ENCODE data around the gene TSC22D1. TPM values are rescaled to one million over a fixed set of nuclear protein-coding genes. Genes with fewer than 3 reads are reported as not detected.
A peak's percentile ranks its signal among the peaks of the same experiment; 100 is the strongest.
"Not testable (repeated sequence)": the region's sequence is repeated elsewhere in the genome, so short reads cannot be mapped to it uniquely, and the experiment has no call there.

The TSC22D1 gene
- polyA plus RNA-seq, 3 donors = 202 to 230 (median 217) TPM

DNA sequence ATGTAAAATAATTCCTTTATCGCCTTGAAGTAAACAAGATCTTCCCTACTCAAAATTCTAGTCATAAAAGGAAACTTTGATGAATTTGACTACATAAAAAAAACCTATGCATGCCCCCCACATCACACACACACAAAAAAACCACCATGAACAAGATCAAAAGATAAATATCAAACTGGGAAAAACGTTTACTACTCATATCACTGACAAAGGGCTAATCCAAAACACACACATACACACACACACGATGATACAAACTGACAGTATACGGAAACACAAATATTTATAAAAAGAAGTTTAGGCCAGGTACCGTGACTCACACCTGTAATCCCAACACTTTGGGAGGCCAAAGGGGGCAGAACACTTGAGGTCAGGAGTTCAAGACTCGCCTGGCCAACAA is 61.9 kb downstream of the TSC22D1 start:
- DNase-seq = no peak

DNA sequence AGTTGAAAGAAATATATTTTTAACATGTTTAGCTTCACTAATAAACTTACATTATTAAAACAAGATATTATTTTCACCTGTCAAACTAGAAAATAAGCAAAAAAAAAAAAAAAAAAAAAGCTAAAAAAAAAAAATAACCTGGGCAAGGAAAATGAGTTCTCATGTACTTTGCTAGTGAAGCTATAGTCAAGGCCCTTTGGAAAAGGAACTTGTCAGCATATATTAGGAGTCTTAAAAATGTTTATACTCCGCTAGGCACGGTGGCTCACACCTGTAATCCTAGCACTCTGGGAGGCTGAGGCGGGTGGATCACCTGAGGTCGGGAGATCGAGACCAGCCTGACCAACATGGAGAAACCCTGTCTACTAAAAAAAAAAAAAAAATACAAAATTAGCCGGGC is 66.3 kb downstream of the TSC22D1 start:
- DNase-seq = not testable (repeated sequence)

DNA sequence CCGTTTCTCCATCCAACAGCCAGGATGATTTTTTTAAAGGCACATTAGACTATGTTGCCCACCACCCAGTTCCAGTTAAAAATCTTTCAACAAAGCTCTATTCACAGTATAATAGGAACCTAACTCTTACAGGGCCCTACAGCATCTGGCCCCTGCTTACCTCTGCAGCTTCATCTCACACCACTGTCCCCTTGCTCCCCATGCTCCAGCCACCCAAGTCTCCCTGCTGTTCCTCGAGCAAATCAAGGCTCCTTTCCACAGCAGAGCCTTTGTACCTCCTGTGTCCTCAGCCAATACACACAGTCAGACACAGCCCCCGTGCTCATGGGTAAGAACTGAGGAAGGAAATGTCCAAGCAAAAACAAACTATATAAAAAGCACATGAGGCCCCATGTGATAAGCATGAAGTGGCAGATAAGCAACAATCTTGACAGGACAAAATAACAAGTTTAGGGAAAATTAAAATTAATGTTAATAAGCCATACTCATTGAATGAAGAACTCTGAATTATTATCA is 67.5 kb downstream of the TSC22D1 start:
- DNase-seq = no peak

DNA sequence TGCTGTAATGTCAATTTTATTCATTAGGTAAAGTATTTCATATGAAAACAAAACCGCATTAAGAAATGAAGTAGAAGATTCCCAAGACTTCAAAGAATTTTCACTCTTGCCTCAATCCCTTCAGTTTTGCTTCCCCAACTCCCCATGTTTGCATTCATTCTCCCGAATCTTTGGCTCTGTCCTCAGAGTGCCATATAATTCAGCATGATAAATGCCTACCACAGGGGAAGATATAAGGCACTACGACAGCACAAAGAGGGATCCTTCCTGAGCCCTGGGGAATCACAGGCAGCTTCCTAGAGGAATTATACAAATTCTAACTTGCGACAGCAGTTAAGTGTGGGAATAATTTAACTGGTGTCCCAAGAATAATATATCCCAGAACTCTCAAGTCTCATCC is 68.5 kb downstream of the TSC22D1 start:
- DNase-seq = no peak

DNA sequence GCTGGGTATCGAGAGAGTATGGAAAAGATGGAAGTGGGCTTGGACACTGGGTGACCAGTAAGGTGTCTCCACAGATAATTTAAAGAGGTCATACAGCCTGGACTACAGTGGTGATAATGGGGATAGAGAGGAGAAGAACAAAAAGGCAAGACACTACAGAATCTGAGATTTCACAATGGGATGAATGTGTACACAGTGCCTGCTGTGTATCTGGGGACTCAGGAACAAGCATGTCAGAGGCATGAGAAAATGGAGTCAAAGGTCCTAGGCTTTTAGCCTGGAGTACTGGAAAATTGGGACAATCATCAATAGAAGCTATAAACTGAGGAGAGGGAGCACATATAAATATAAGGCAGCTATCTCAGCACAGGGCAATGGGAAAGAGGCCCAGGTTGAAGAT is 69.4 kb downstream of the TSC22D1 start:
- DNase-seq = no peak

DNA sequence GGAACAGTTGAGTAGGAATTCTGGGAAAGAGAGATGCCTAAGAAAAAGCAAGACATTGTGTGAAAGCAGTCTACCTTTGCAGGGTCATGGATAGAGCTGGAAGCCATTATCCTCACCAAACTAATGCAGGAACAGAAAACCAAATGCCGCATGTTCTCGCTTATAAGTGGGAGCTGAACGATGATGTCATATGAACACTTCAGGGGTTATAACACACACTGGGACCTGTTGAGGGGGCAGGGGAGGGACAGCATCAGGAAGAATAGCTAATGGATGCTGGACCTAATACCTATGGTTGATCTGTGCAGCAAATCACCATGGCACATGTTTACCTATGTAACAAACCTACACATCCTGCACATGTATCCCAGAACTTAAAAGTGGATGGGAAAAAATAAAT is 69.9 kb downstream of the TSC22D1 start:
- no peak for DNase-seq

DNA sequence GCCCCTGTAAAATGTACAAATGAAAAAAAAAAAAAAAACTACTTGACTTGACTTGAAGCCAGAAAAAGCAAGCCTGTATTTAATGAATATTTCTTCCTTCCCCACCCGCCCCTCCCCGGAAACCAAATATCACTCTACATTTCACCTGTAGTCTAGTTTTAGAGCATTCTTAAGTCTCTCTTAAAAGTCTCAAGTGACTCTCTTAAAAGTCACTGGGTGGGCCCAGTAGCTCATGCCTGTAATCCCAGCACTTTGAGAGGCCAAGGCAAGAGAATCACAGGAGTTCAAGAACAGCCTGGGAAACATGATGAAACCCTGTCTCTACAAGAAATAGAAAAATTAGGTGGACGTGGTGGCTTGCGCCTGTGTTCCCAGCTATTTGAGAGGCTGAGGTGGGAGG is 72.0 kb downstream of the TSC22D1 start:
- DNase-seq = no peak

DNA sequence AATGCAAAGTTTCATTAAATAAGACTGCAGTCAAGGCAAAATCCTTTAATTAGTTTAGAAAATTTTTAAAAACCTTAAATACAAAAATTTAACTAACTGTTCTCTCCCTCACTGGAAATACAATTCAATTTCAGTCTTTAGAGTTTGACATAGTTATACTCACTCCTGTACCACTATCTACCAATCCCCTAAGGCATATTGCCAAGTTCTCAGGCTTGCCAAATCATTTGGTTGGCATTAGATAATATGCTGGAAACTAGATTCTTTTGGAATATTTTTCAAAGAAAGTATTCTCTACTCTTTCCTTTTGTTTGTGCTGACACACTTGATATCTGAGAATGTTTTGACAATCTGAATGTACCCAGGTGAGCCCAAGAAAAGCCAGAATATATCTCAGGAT is 77.2 kb downstream of the TSC22D1 start:
- DNase-seq = no peak

DNA sequence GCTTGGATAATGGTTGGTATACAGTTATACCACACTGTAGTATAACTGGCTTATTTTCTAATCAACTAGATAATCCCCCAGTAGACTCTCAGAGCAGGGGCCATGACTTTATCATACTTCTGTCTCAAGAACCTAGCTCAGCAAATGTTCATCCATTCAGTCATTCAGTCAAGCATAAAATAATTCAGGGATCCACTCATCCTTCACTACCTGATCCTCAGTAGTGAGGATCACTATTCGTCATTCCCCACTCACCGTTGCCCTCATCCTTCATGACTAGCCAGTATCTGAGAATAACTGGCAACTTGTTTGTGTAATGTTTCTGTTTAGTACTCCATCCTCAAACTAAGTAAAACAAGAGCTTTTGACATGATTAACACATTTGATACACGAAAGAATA is 77.6 kb downstream of the TSC22D1 start:
- no peak for DNase-seq

DNA sequence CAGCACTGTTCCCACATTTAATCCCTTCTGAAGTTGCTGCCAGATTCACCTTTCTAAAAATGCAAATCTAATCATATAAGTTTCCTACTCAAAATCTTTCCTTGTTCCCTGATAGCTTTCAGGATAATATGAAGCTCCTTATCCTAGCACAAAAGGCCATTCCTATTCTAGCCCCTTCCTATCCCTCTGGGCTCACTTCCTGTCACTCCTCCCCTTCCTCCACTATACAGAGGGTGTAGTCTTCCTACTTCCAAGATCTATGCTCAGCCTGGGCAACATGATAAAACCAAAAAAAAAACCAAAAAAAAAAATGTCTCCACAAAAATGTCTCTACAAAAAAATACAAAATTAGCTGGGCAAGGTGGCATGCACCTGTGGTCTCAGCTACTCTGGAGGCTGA is 78.3 kb downstream of the TSC22D1 start:
- no peak for DNase-seq

DNA sequence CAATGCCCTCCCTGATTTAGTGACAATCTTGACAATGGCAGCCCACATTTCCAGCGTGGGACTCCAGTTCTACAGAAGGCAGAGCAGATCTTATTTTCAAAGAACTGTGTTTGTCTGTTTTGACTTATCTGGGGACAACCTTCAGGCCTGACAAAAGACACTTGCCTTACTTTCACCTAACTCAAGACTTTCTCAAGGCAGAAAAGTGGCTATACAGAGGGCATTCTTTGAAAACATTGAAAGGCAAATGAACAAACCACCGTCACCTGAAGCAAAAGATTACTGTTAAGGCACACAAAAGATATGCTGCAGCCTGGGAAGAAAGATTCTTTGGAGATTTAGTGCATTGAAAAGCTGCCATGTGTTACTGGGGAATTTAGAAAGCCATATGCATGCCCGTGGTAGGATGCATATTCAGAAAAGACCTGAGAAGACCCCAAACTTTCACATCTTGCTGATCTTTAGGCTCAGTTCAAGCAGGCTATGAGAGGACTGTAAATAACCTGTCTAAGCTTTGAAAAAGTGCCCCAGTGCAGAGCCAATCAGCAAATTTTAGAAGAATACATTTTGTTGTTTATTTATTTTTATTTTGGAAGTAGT is 82.8 kb downstream of the TSC22D1 start:
- no peak for DNase-seq

DNA sequence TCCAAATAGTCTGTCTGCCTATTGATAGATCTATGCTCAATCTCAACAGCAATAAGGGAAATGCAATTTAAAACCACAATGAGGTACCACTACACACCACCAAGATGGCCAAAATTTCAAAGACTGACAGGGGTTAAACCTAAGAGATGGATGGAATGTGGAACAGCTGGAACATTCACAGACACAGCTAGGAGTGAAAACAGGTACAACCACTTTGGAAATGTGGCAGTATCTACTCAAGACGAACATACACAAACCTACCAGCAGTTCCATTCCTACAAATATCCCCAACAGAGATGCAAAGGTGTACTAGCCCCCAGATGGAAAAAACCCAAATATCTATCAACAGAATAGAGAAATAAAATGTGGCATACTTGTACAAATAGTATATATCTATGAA is 86.4 kb downstream of the TSC22D1 start:
- no peak for DNase-seq

DNA sequence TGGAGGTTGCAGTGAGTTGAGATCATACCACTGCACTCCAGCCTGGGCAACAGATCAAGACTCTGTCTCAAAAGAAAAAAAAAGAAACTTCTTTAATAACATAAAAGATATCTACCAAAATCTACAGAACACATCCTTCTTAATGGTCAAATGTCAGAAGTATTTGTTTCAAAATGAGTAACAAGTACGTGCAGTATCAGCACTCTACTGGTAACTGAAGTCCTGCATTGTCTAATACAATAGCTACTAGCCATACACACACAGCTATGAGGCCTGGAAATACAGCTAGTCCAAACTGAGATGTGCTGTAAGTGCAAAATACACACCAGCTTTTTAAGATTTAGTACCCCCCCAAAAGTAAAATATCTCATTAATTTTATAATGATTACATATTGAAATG is 88.1 kb downstream of the TSC22D1 start:
- DNase-seq = no peak

DNA sequence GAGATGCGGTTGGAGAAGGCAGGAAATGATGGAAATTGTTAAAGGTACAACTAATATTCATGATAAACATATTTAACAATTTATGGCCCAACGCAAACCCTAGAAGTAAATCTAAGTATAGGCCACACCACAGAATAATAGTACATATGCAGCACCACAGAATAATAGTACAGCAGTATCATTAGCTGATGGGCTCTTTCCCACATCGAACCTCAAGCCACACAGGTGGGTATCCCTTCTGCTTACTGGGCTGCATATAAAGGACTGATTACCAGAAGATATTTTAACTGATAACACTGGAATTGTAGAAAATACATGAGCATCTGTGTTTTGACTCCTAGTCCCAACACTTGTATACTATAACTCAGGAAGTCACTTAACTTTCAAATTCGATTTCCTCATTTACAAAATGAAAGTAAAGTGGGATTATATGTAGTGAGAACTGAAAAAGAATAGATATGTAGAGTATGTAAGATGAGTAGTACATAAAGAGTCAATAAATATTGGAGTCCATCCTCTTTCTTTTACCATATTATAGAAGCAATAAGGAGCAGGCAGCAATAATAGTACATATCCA is 91.5 kb downstream of the TSC22D1 start:
- no peak for DNase-seq

DNA sequence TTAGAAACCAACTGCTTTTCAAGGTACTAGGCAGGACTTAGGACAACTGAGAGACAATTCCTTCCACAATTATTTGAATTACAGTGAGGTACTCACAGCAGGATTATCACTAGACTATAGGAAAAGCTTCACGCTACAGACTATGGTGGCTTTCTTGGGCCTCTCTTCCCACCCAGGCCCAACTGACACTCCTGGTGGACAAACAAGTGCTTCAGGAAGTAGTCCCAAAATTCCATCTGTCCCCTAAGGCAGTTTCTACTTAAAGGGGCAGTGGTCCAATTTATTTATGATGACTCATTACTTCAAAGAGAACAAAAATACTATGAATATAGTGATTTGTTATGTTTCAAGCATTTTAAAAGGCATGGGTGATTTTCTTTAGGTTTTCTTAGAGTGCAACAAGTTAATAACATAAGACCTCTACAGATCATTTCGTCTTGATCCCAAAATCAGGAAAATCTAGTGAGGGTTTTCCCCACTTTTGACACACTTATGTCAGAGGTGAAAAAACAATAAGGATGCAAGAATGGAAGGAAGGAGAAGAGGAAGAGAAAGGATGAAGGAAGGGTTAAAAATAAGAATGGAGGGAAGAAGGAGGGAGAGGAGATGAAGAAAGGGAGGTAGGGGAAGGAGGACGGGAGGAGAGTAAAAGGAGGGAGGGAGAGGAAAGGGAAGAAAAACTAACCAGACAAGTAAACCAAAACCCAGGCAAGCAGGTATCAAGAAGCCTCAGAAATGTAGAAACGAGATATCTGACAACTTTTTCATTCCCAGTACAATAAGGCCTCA is 101.8 kb downstream of the TSC22D1 start:
- no peak for DNase-seq

DNA sequence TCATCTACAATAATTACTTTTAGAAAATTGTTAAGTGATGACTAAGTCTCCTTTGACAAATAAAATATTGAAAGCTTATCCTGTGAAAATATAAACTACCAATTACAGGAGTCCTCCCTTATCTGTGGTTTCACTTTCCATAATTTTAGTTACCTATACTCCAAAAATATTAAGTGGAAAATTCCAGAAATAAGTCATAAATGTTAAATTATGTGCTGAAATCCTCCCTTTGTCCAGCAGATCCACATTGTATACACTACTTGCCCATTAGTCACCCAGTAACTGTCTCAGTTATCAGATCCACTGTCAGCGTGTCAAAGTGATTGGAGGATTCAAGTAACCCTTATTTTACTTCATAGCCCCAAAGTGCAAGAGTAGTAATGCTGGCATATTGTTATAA is 104.4 kb downstream of the TSC22D1 start:
- DNase-seq = no peak

DNA sequence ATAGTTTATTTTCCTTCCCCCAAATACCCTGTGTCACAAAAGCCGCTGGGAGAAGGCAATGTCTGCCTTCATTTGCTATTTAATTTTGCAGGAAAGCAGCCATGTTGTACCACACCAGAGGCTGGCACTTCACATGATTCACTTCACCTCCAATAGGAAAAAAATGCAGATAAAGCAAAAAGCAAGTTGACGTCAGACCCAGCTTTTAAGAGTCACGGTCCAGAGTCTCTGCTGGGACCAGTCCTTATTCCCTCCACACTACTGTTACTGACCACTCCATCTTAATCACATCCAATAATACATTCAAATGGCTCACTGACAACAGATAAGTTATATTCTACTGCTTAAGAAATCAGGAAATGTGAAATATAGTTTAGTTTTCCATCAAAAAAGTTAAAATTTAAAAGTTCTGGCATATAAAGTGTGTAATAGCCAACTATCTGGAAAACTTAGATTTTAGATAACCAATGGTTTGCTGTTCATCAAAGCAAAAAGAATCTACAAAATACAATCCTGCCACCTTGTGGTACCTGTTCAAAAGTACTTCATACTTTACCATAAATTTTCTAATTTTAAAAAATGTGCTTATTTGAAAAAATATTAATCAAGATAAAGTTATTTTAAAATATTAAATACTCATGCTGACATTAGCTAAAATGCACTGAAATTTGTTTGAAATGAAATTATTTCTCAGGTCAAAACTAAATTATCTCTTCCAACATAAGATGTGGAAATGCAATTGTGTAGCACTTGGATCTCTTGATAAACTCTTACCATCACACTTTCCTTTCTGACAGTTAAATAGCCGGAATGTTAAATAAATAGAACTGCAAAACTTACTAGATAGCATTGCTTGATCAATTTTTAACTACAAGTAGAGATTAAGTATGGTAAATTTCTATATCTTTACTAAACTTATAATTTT is 105.2 kb downstream of the TSC22D1 start:
- DNase-seq = peak; percentile 62

DNA sequence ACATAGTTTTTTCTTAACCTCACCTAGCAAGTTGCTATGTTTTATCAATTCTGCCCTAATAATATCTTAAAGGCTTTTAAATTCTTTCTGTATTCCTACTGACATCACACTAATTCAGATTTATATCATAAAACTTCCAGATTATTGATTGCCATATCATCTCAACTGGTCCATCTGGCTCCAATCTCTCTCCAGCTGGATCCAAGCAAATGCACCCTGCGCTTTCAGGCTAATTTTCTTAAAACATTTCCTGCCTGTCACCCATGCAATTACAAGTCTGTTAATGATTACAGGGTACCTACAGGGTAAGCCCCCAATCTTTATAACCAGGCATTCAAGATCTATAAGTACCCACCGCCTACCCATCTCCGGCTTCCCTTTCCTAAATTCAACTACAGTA is 107.3 kb downstream of the TSC22D1 start:
- DNase-seq = no peak

DNA sequence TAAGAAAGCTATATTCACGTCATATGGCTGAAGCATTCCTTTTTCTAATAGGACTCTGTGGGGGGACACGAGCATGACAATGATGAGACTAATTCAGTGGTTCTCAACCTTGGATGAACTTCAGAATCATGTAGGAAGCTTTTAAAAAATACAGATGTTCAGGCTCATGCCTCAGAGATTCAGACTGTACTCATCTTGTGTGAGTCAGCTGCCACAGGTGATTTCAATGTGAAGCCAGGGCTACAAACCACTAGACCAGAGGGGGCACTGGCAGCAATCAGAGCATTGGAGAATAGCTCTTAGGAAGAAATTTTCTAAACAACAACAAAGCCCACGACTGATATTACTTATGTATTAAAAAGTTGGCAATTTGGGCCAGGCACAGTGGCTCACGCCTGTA is 110.8 kb downstream of the TSC22D1 start:
- DNase-seq = no peak

DNA sequence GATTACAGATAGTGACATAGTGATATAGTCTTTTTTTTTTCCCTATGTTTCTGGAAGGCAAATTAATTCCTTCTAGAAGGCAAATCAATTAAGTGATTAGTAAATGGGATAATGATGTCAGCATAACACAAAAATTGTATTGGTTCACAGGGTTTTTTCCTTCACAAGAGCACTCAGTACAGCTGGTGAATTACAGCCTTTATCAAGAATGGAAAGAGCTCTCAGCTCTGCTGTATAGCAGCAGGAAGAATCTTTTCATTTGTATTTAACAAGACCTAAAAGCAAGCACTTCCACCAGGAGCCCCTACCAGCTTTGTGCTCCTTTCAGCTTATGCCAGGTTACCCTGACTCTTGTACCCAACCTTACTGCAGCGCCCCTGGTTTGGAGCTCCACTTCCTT is 111.7 kb downstream of the TSC22D1 start:
- DNase-seq = no peak

DNA sequence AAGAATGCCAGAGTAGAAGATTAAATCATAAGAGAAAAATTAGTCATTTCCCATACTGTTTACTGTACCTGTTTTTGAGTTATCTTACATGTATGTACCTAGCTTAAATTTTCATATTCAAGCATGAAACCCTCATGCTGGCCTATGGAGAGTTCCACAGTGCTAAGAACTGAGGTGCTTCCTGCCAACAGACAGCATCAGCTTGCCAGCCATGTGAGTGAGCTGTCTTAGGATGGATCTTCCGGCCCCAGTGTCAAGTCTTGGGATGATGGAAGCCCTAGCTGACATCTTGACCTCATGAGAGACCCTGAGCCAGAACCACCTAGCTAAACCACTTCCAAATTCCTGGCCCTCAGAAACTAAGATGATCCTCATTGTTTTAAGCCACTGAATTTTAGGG is 112.4 kb downstream of the TSC22D1 start:
- no peak for DNase-seq

DNA sequence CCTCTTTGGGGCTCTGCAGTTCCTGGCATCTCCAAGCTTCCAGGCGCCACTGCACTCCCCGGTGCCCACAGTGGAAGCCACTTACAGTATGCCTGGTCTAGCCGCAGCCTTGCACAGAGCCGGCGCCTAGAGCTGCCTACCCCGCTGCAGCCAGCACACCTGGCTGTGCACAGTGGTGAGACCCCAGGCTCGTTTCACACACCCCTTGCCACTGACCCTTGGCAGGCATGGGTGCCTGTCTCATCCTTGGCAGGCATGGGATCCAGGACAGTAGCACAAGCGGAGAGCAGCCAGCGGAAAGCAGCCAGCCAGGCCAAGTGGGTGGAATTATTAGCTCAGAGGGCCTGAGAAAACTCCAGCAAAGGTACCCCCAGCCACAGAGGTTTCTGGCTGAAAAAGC is 116.5 kb downstream of the TSC22D1 start:
- no peak for DNase-seq

All from renal pelvis (tissue), 4 donors.